SK-N-SH (cell line): ENCODE measurements around the gene SLPI. TPM values are rescaled to one million over a fixed set of nuclear protein-coding genes. Genes with fewer than 3 reads are reported as not detected.
A peak's percentile ranks its signal among the peaks of the same experiment; 100 is the strongest.

ENCODE experiments used
- CTCF ChIA-PET: fragments of 300-600, 350-600 bp; formaldehyde crosslinking; extraction: SDS; loops from one replicate; lab custom pipeline; 2021; lab: Yijun Ruan, JAX
- POLR2A ChIA-PET: fragments of 350-600 bp; sonication (Branson Sonifier 250); formaldehyde crosslinking; extraction: SDS; loops from one replicate; lab custom pipeline; 2020; ENCODE audit warnings: antibody characterized with exemption, inconsistent platforms; lab: Yijun Ruan, JAX
- DNase-seq: peaks from one replicate; pipeline ENCODE4 v3.0.0; 2012
- H2AFZ ChIP-seq: fragments of 200-600 bp; sonication (generic); 2 replicates; pipeline ENCODE4 v1.8.1; 2016; ENCODE audit warnings: antibody characterized with exemption, mild to moderate bottlenecking, low read depth
- H3F3A ChIP-seq: fragments of 200-600 bp; sonication (generic); replicated peaks from 2 replicates; pipeline ENCODE3; 2016; ENCODE audit warnings: antibody characterized with exemption, mild to moderate bottlenecking; ENCODE audit not compliant: insufficient read depth
- H3K27ac ChIP-seq, 2 experiments: fragments of 200-500 bp in 1 of 2; fragments of 200-600 bp in 1 of 2; sonication (Bioruptor generic) in 1 of 2; sonication (generic), shearing (Covaris generic) in 1 of 2; 2 replicates each; pipeline versions ENCODE4 v1.5.1 to v1.6.1; 2014 to 2016; ENCODE audit warnings: low read depth in 2 of 2, inconsistent platforms in 1 of 2, low read length in 1 of 2, mild to moderate bottlenecking in 1 of 2, mixed read lengths in 1 of 2
- H3K27me3 ChIP-seq: fragments of 200-600 bp; sonication (generic), shearing (Covaris generic); 2 replicates; pipeline ENCODE4 v1.6.1; 2016; ENCODE audit warnings: mixed run types; ENCODE audit not compliant: insufficient read depth
- H3K36me3 ChIP-seq, 2 experiments: fragments of 200-500 bp in 1 of 2; fragments of 200-600 bp in 1 of 2; sonication (Bioruptor generic) in 1 of 2; sonication (generic) in 1 of 2; replicated peaks in 1 of 2; 2 replicates each; pipeline versions ENCODE3 to v1.5.1; 2014 to 2016; ENCODE audit warnings: low read length in 1 of 2, mild to moderate bottlenecking in 1 of 2; ENCODE audit not compliant: insufficient read depth in 2 of 2, control insufficient read depth in 1 of 2
- H3K4me1 ChIP-seq, 2 experiments: fragments of 200-500 bp in 1 of 2; fragments of 200-600 bp in 1 of 2; sonication (Bioruptor generic) in 1 of 2; sonication (generic), shearing (Covaris generic) in 1 of 2; 2 replicates each; pipeline versions ENCODE4 v1.5.1 to v1.6.1; 2014 to 2016; ENCODE audit warnings: low read depth in 1 of 2, low read length in 1 of 2, mixed run types in 1 of 2; ENCODE audit not compliant: insufficient read depth in 2 of 2, control insufficient read depth in 1 of 2
- H3K4me2 ChIP-seq: fragments of 200-600 bp; sonication (generic), shearing (Covaris generic); 2 replicates; pipeline ENCODE4 v1.6.1; 2017; ENCODE audit warnings: mixed run types
- H3K4me3 ChIP-seq, 2 experiments: fragments of 200-500 bp in 1 of 2; fragments of 200-600 bp in 1 of 2; sonication (Bioruptor generic) in 1 of 2; sonication (generic), shearing (Covaris generic) in 1 of 2; 2 replicates each; pipeline versions ENCODE4 v1.5.1 to v1.8.1; 2014 to 2016; ENCODE audit warnings: low read depth in 2 of 2, inconsistent platforms in 1 of 2, low read length in 1 of 2, mild to moderate bottlenecking in 1 of 2, mixed read lengths in 1 of 2, moderate library complexity in 1 of 2
- H3K79me2 ChIP-seq: fragments of 200-600 bp; sonication (generic); 2 replicates; pipeline ENCODE4 v1.8.1; 2017; ENCODE audit warnings: mild to moderate bottlenecking; ENCODE audit not compliant: insufficient read depth
- H3K9ac ChIP-seq: fragments of 200-600 bp; sonication (generic); 2 replicates; pipeline ENCODE4 v1.6.1; 2017; ENCODE audit warnings: mixed run types
- H3K9me2 ChIP-seq: fragments of 200-600 bp; sonication (generic); 2 replicates; pipeline ENCODE4 v1.6.1; 2017; ENCODE audit warnings: mixed run types
- H3K9me3 ChIP-seq: fragments of 200-600 bp; sonication (generic); 2 replicates; pipeline ENCODE4 v1.6.1; 2017; ENCODE audit warnings: mixed run types, mild to moderate bottlenecking, moderate library complexity
- H4K20me1 ChIP-seq: fragments of 200-600 bp; sonication (generic); 2 replicates; pipeline ENCODE4 v1.6.1; 2017; ENCODE audit warnings: mild to moderate bottlenecking, mixed run types; ENCODE audit not compliant: insufficient read depth
- FOSL2 ChIP-seq: IDR thresholded peaks from 2 replicates; pipeline ENCODE4 v1.4.0; 2012; ENCODE audit warnings: low read depth, mild to moderate bottlenecking, moderate library complexity, borderline replicate concordance
- FOXJ3 ChIP-seq: sonication (generic); formaldehyde crosslinking; IDR thresholded peaks from 2 replicates; pipeline ENCODE4 v1.5.1; 2020; ENCODE audit warnings: mild to moderate bottlenecking, missing genetic modification reagents
- GABPA ChIP-seq: IDR thresholded peaks from 2 replicates; pipeline ENCODE4 v1.4.0; 2012; ENCODE audit warnings: low read depth, mild to moderate bottlenecking
- JUND ChIP-seq: IDR thresholded peaks from 2 replicates; pipeline ENCODE4 v1.4.0; 2012
- MEF2A ChIP-seq: IDR thresholded peaks from 2 replicates; pipeline ENCODE4 v1.4.0; 2012; ENCODE audit warnings: low read depth, borderline replicate concordance
- NFIC ChIP-seq: IDR thresholded peaks from 2 replicates; pipeline ENCODE4 v1.4.0; 2012; ENCODE audit warnings: borderline replicate concordance
- POLR2AphosphoS5 ChIP-seq: IDR thresholded peaks from 2 replicates; pipeline ENCODE4 v1.6.1; 2012; ENCODE audit warnings: low read depth, low read length
- RCOR1 ChIP-seq: fragments of 150-350 bp; IDR thresholded peaks from 2 replicates; pipeline ENCODE4 v1.6.1; 2017; ENCODE audit warnings: antibody characterized with exemption, low read length
- RFX5 ChIP-seq: IDR thresholded peaks from 2 replicates; pipeline ENCODE4 v1.6.1; 2012; ENCODE audit warnings: mild to moderate bottlenecking, improper control_type of control experiment, low read length
- RXRA ChIP-seq: IDR thresholded peaks from 2 replicates; pipeline ENCODE4 v1.4.0; 2012; ENCODE audit warnings: low read depth, mild to moderate bottlenecking, borderline replicate concordance
- TAF1 ChIP-seq: IDR thresholded peaks from 2 replicates; pipeline ENCODE4 v1.6.1; 2012; ENCODE audit warnings: low read depth, mild to moderate bottlenecking, low read length, moderate library complexity, borderline replicate concordance
- YY1 ChIP-seq: IDR thresholded peaks from 2 replicates; pipeline ENCODE4 v1.4.0; 2012; ENCODE audit warnings: low read depth, mild to moderate bottlenecking
- WGBS: methylation state at CpG from one replicate; pipeline ENCODE4 v1.1.6; 2017; ENCODE audit warnings: low lambda C conversion rate; 5-methylcytosine and 5-hydroxymethylcytosine counted together
- polyA plus RNA-seq, 3 experiments: library from polyadenylated mRNA; depleted of rRNA; stranded (reverse); fragments of >200 nt; gene quantifications; 2 replicates each; pipeline ENCODE4 v1.2.3, GENCODE V29; 2012
- TF ChIP-seq, protein P1 (sequence below): fragments of 200-600 bp; sonication (generic); IDR thresholded peaks from 2 replicates; pipeline ENCODE4 v1.6.1; 2017; ENCODE audit warnings: antibody characterized with exemption, mild to moderate bottlenecking, moderate library complexity
- TF ChIP-seq, protein P2 (sequence below): IDR thresholded peaks from 2 replicates; pipeline ENCODE4 v1.6.1; 2012; ENCODE audit warnings: mild to moderate bottlenecking, low read depth, low read length, moderate library complexity
- TF ChIP-seq, protein P3 (sequence below): fragments of 150-350 bp; IDR thresholded peaks from 2 replicates; pipeline ENCODE4 v1.6.1; 2017; ENCODE audit warnings: antibody characterized with exemption, low read length, low read depth, borderline replicate concordance
- TF ChIP-seq, protein P4 (sequence below): IDR thresholded peaks from 2 replicates; pipeline ENCODE4; 2012
- TF ChIP-seq, protein P5 (sequence below): IDR thresholded peaks from 2 replicates; pipeline ENCODE4 v1.4.0; 2012; ENCODE audit warnings: low read depth

Gene SLPI
- polyA plus RNA-seq, 1 of the 3 experiments (the other 2 are of a cell fraction) = not detected

DNA sequence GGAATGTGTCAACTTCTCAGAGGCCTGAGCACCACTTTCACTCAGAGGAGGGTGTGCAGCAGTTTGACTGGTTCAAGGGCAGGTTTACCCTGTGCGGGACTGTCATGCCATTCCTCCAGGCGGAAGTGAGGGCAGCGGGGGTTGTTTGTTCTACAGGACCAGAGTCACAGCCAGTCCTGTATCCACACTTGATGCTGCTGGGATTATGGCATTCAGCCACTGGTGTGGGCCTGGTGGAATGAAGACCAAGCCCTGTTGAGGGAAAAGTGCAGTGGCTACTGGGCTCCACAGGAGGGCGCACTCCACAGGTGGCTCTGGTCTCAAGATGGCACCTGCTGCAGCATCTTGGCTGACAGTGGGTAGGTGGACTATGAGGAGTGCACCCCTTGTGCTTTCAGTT, 18.4 kb downstream of the SLPI start:
- Histone ChIP-seq H3K4me3 (no peak overlapping the region), H3K9me2 (no peaks in the 10 kb centered on the region), H3K36me3 (no peaks in the 10 kb centered on the region), H3F3A (no peaks in the 10 kb centered on the region), H3K27ac (no peak overlapping the region), H4K20me1 (no peaks in the 10 kb centered on the region), H3K4me2 (no peak overlapping the region), H3K27me3 (peaks cover 3% of the 10 kb centered on the region; the same call in 1 of the 2 replicates), H2AFZ (no peak overlapping the region), H3K9me3 (no peaks in the 10 kb centered on the region), H3K9ac (no peak overlapping the region), H3K4me1 (no peaks in the 10 kb centered on the region), H3K79me2 (no peaks in the 10 kb centered on the region)
- TF ChIP-seq GABPA (no peak), RCOR1 (no peak)
- TF ChIP-seq, protein P1, sequence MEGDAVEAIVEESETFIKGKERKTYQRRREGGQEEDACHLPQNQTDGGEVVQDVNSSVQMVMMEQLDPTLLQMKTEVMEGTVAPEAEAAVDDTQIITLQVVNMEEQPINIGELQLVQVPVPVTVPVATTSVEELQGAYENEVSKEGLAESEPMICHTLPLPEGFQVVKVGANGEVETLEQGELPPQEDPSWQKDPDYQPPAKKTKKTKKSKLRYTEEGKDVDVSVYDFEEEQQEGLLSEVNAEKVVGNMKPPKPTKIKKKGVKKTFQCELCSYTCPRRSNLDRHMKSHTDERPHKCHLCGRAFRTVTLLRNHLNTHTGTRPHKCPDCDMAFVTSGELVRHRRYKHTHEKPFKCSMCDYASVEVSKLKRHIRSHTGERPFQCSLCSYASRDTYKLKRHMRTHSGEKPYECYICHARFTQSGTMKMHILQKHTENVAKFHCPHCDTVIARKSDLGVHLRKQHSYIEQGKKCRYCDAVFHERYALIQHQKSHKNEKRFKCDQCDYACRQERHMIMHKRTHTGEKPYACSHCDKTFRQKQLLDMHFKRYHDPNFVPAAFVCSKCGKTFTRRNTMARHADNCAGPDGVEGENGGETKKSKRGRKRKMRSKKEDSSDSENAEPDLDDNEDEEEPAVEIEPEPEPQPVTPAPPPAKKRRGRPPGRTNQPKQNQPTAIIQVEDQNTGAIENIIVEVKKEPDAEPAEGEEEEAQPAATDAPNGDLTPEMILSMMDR = peak; percentile 51; the same call in 1 of the 2 replicates
- ChIA-PET POLR2A (no interaction called here), CTCF (interaction anchor here (0.6 kb wide), 1 partner anchor 83 kb away, joined by 3 read pairs; no protein-coding TSS in a partner anchor)
- 40% methylated on average over 3 of the region's 4 CpGs for WGBS
- no peak for DNase-seq

DNA sequence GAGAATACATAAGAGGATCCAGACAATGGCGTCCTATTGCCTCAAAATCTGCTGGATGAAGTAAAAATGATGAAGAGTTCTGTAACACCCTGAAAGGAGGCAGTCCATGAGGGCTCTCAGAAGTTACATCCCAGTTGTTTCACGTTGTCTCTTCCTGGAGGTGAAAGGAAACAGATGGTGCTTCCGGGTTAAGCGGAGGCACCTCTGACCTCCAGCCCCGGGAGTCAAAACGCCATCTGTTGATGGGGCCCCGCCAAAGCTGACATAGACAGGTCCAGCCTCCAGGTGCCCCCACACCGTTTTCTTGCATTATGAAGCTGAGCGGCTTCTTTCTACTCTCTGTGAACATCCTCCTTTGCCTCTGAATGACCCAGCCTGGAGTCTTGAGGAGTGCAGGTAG, 23.7 kb downstream of the SLPI start:
- Histone ChIP-seq H3F3A (no peaks in the 10 kb centered on the region), H3K36me3 (no peaks in the 10 kb centered on the region)

More for the DNA sequence above, 23.7 kb downstream of the SLPI start:
- Histone ChIP-seq H3K27me3 (peaks cover 18% of the 10 kb centered on the region; the same call in 1 of the 2 replicates), H3K4me2 (no peak overlapping the region), H2AFZ (0 out of 2 replicates have a peak overlapping the region, but pooled peaks have one; percentile 41), H3K4me1 (no peaks in the 10 kb centered on the region), H3K4me3 (no peak overlapping the region), H4K20me1 (no peaks in the 10 kb centered on the region), H3K9ac (no peak overlapping the region), H3K27ac (no peak overlapping the region), H3K79me2 (no peaks in the 10 kb centered on the region), H3K9me3 (no peaks in the 10 kb centered on the region), H3K9me2 (no peaks in the 10 kb centered on the region)
- no peak for DNase-seq
- TF ChIP-seq, protein P2, sequence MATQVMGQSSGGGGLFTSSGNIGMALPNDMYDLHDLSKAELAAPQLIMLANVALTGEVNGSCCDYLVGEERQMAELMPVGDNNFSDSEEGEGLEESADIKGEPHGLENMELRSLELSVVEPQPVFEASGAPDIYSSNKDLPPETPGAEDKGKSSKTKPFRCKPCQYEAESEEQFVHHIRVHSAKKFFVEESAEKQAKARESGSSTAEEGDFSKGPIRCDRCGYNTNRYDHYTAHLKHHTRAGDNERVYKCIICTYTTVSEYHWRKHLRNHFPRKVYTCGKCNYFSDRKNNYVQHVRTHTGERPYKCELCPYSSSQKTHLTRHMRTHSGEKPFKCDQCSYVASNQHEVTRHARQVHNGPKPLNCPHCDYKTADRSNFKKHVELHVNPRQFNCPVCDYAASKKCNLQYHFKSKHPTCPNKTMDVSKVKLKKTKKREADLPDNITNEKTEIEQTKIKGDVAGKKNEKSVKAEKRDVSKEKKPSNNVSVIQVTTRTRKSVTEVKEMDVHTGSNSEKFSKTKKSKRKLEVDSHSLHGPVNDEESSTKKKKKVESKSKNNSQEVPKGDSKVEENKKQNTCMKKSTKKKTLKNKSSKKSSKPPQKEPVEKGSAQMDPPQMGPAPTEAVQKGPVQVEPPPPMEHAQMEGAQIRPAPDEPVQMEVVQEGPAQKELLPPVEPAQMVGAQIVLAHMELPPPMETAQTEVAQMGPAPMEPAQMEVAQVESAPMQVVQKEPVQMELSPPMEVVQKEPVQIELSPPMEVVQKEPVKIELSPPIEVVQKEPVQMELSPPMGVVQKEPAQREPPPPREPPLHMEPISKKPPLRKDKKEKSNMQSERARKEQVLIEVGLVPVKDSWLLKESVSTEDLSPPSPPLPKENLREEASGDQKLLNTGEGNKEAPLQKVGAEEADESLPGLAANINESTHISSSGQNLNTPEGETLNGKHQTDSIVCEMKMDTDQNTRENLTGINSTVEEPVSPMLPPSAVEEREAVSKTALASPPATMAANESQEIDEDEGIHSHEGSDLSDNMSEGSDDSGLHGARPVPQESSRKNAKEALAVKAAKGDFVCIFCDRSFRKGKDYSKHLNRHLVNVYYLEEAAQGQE = no peak
- TF ChIP-seq FOXJ3 (CRISPR knock-in tag) (no peak), YY1 (no peak), JUND (no peak), RXRA (no peak), GABPA (no peak), FOSL2 (no peak), POLR2AphosphoS5 (no peak), TAF1 (no peak), RFX5 (no peak), MEF2A (no peak), NFIC (no peak)
- TF ChIP-seq, protein P3, sequence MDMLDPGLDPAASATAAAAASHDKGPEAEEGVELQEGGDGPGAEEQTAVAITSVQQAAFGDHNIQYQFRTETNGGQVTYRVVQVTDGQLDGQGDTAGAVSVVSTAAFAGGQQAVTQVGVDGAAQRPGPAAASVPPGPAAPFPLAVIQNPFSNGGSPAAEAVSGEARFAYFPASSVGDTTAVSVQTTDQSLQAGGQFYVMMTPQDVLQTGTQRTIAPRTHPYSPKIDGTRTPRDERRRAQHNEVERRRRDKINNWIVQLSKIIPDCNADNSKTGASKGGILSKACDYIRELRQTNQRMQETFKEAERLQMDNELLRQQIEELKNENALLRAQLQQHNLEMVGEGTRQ = no peak
- TF ChIP-seq, protein P1 = no peak
- TF ChIP-seq, protein P4, sequence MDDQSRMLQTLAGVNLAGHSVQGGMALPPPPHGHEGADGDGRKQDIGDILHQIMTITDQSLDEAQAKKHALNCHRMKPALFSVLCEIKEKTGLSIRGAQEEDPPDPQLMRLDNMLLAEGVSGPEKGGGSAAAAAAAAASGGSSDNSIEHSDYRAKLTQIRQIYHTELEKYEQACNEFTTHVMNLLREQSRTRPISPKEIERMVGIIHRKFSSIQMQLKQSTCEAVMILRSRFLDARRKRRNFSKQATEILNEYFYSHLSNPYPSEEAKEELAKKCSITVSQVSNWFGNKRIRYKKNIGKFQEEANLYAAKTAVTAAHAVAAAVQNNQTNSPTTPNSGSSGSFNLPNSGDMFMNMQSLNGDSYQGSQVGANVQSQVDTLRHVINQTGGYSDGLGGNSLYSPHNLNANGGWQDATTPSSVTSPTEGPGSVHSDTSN = no peak
- TF ChIP-seq, protein P5, sequence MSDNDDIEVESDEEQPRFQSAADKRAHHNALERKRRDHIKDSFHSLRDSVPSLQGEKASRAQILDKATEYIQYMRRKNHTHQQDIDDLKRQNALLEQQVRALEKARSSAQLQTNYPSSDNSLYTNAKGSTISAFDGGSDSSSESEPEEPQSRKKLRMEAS = no peak
- ChIA-PET POLR2A (no interaction called here), CTCF (no interaction called here)
- 33% methylated on average over 9 of the region's 9 CpGs for WGBS
